Measurements from ENCODE around the gene PCSK5. TPM values are rescaled to one million over a fixed set of nuclear protein-coding genes. Genes with fewer than 3 reads are reported as not detected.
"Not testable (repeated sequence)": the region's sequence is repeated elsewhere in the genome, so short reads cannot be mapped to it uniquely, and the experiment has no call there.

The PCSK5 gene
- total RNA-seq, 1 donor from 2014 or later, result 16.7 TPM

- no peak overlapping the region for H3K27ac ChIP-seq (ENCODE audit: low read depth, low read length)
- H3K27me3 ChIP-seq (ENCODE audit: control insufficient read depth in 3 of 3, insufficient read depth in 3 of 3, low read length in 3 of 3), result no peaks in the 10 kb centered on the region
- no peaks in the 10 kb centered on the region for H3K4me1 ChIP-seq (ENCODE audit: control insufficient read depth in 3 of 3, insufficient read depth in 3 of 3, low read length in 3 of 3)
- H3K36me3 ChIP-seq (ENCODE audit: control insufficient read depth in 3 of 3, insufficient read depth in 3 of 3, low read length in 3 of 3), result no peaks in the 10 kb centered on the region
- H3K4me3 ChIP-seq (ENCODE audit: low read length in 3 of 3), result no peak overlapping the region
- H3K9ac ChIP-seq (ENCODE audit: low read depth in 1 of 3, low read length in 3 of 3), result no peak overlapping the region
- no peaks in the 10 kb centered on the region for H3K9me3 ChIP-seq (ENCODE audit: control insufficient read depth in 3 of 3, low read length in 3 of 3)
Observed at GRCh38 chr9:75956161-75956560, 65.7 kb downstream of the PCSK5 start.

GRCh38 chr9:75957116-75957515, 66.6 kb downstream of the PCSK5 start:
- no peaks in the 10 kb centered on the region for H3K9me3 ChIP-seq (ENCODE audit: control insufficient read depth in 3 of 3, low read length in 3 of 3)
- H3K4me1 ChIP-seq (ENCODE audit: control insufficient read depth in 3 of 3, insufficient read depth in 3 of 3, low read length in 3 of 3), result peaks cover 0 to 2% (median 0%) of the 10 kb centered on the region in 3 donors
- H3K27me3 ChIP-seq (ENCODE audit: control insufficient read depth in 3 of 3, insufficient read depth in 3 of 3, low read length in 3 of 3), result no peaks in the 10 kb centered on the region
- H3K4me3 ChIP-seq (ENCODE audit: low read length in 3 of 3), result no peak overlapping the region
- H3K9ac ChIP-seq (ENCODE audit: low read depth in 1 of 3, low read length in 3 of 3), result no peak overlapping the region
- no peak overlapping the region for H3K27ac ChIP-seq (ENCODE audit: low read depth, low read length)
- no peaks in the 10 kb centered on the region for H3K36me3 ChIP-seq (ENCODE audit: control insufficient read depth in 3 of 3, insufficient read depth in 3 of 3, low read length in 3 of 3)

DNA sequence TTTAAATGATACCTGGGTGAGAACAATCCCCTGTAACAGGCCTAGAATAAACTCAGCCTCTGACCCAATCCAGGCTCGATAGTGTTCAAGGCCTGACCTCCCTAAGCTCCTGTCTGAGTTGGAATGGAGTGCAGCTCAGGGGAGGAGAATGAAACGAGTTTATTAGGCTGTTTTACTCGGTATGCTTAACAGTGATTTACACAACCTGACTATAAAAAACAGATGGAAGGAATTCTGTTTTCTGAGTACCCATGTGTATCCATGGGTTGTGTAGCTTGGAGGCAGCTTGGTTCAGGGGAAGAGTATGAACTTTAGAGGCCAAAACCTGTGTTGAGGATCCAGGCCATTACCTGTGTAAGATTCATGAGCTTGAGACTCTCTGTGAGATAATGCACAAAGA, 67.8 kb downstream of the PCSK5 start:
- no peak overlapping the region for H3K9ac ChIP-seq (ENCODE audit: low read depth in 1 of 3, low read length in 3 of 3)
- no peak overlapping the region for H3K4me3 ChIP-seq (ENCODE audit: low read length in 3 of 3)
- H3K36me3 ChIP-seq (ENCODE audit: control insufficient read depth in 3 of 3, insufficient read depth in 3 of 3, low read length in 3 of 3), result no peaks in the 10 kb centered on the region
- H3K9me3 ChIP-seq (ENCODE audit: control insufficient read depth in 3 of 3, low read length in 3 of 3), result no peaks in the 10 kb centered on the region
- H3K27me3 ChIP-seq (ENCODE audit: control insufficient read depth in 3 of 3, insufficient read depth in 3 of 3, low read length in 3 of 3), result no peaks in the 10 kb centered on the region
- no peak overlapping the region for H3K27ac ChIP-seq (ENCODE audit: low read depth, low read length)
- peaks cover 0 to 4% (median 0%) of the 10 kb centered on the region in 3 donors for H3K4me1 ChIP-seq (ENCODE audit: control insufficient read depth in 3 of 3, insufficient read depth in 3 of 3, low read length in 3 of 3)

DNA sequence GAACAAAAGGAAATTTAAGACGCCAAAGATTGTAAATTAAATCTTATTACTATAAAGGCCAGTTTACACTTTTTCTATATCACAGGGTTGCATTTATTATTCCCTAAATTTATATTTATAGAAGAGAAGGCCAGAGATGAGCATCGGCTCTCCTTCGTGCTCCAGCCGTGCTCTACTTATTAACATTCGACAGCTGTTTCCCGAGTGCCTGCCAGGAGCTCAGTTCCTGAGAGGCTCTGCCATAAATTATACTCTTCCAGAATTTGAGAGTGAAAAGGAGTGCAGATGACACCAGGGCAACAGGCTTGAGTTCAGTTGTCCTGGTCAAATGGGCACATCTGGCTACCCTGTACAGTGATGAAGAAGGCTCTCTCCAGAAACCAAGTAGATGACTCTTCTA, 70.1 kb downstream of the PCSK5 start:
- Histone ChIP-seq H3K27me3 (ENCODE audit: control insufficient read depth in 3 of 3, insufficient read depth in 3 of 3, low read length in 3 of 3) (no peaks in the 10 kb centered on the region), H3K27ac (ENCODE audit: low read depth, low read length) (no peak overlapping the region), H3K36me3 (ENCODE audit: control insufficient read depth in 3 of 3, insufficient read depth in 3 of 3, low read length in 3 of 3) (no peaks in the 10 kb centered on the region), H3K9me3 (ENCODE audit: control insufficient read depth in 3 of 3, low read length in 3 of 3) (no peaks in the 10 kb centered on the region), H3K4me1 (ENCODE audit: control insufficient read depth in 3 of 3, insufficient read depth in 3 of 3, low read length in 3 of 3) (peaks cover 0 to 4% (median 0%) of the 10 kb centered on the region in 3 donors), H3K4me3 (ENCODE audit: low read length in 3 of 3) (no peak overlapping the region), H3K9ac (ENCODE audit: low read depth in 1 of 3, low read length in 3 of 3) (no peak overlapping the region)

DNA sequence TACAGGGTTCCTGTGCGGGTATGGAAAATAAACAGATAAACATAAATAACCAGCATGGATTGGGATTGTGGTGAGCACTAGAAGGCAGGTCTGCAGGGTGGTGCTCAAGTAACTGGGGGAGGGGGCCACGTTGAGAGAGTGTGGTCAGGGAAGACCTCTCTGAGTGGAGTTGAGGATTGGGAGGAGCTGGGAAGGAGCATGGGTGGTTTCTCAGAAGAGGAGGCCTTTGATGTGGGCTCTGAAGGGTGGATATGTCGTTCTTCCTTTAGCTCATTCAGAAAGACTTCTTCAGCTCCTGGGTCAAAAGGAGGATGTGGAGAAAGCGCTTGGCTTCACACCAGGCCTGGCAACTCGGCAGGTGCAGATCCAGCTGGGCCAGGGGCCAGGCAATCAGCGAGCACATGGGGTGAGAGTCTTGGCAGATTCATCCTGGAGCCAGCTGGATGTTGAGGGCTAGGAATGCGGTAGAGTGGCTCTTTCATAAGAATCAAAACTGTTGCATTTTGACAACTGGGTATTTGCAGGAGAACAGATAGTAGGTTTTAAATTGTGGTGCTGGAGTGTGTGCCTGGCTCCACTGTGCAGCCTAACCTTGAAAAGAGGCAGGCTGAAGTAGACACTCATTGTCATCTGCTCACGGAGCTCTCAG, 71.7 kb downstream of the PCSK5 start:
- H3K27ac ChIP-seq (ENCODE audit: low read depth, low read length), result no peak overlapping the region
- no peaks in the 10 kb centered on the region for H3K36me3 ChIP-seq (ENCODE audit: control insufficient read depth in 3 of 3, insufficient read depth in 3 of 3, low read length in 3 of 3)
- H3K4me3 ChIP-seq (ENCODE audit: low read length in 3 of 3), result no peak overlapping the region
- no peaks in the 10 kb centered on the region for H3K9me3 ChIP-seq (ENCODE audit: control insufficient read depth in 3 of 3, low read length in 3 of 3)
- H3K27me3 ChIP-seq (ENCODE audit: control insufficient read depth in 3 of 3, insufficient read depth in 3 of 3, low read length in 3 of 3), result no peaks in the 10 kb centered on the region
- H3K4me1 ChIP-seq (ENCODE audit: control insufficient read depth in 3 of 3, insufficient read depth in 3 of 3, low read length in 3 of 3), result peaks cover 0 to 4% (median 0%) of the 10 kb centered on the region in 3 donors
- H3K9ac ChIP-seq (ENCODE audit: low read depth in 1 of 3, low read length in 3 of 3), result no peak overlapping the region

GRCh38 chr9:75962662-75963036, 72.2 kb downstream of the PCSK5 start:
- peaks cover 0 to 4% (median 0%) of the 10 kb centered on the region in 3 donors for H3K4me1 ChIP-seq (ENCODE audit: control insufficient read depth in 3 of 3, insufficient read depth in 3 of 3, low read length in 3 of 3)
- no peak overlapping the region for H3K9ac ChIP-seq (ENCODE audit: low read depth in 1 of 3, low read length in 3 of 3)
- no peaks in the 10 kb centered on the region for H3K9me3 ChIP-seq (ENCODE audit: control insufficient read depth in 3 of 3, low read length in 3 of 3)
- H3K27me3 ChIP-seq (ENCODE audit: control insufficient read depth in 3 of 3, insufficient read depth in 3 of 3, low read length in 3 of 3), result no peaks in the 10 kb centered on the region
- no peaks in the 10 kb centered on the region for H3K36me3 ChIP-seq (ENCODE audit: control insufficient read depth in 3 of 3, insufficient read depth in 3 of 3, low read length in 3 of 3)
- no peak overlapping the region for H3K27ac ChIP-seq (ENCODE audit: low read depth, low read length)
- H3K4me3 ChIP-seq (ENCODE audit: low read length in 3 of 3), result no peak overlapping the region

DNA sequence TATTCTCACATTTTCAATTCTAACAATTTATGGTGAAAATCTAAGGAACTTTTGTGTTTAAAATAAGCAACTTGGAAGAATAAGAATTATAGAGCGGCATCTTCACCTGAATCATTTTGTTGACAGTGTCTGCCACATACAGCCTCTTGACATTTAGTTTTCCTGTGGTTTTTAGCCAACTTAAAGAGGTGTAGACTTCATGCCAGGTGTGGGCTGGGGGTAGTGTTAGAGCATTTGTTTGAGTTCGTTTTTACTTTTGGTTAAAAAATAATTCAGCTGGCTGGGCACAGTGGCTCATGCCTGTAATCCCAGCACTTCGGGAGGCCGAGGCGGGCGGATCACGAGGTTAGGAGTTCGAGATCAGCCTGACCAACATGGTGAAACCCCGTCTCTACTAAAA, 72.8 kb downstream of the PCSK5 start:
- not testable (repeated sequence) for H3K27me3 ChIP-seq (ENCODE audit: control insufficient read depth in 3 of 3, insufficient read depth in 3 of 3, low read length in 3 of 3); H3K4me1 ChIP-seq (ENCODE audit: control insufficient read depth in 3 of 3, insufficient read depth in 3 of 3, low read length in 3 of 3); H3K27ac ChIP-seq (ENCODE audit: low read depth, low read length); H3K4me3 ChIP-seq (ENCODE audit: low read length in 3 of 3); H3K9me3 ChIP-seq (ENCODE audit: control insufficient read depth in 3 of 3, low read length in 3 of 3); H3K36me3 ChIP-seq (ENCODE audit: control insufficient read depth in 3 of 3, insufficient read depth in 3 of 3, low read length in 3 of 3); H3K9ac ChIP-seq (ENCODE audit: low read depth in 1 of 3, low read length in 3 of 3)

DNA sequence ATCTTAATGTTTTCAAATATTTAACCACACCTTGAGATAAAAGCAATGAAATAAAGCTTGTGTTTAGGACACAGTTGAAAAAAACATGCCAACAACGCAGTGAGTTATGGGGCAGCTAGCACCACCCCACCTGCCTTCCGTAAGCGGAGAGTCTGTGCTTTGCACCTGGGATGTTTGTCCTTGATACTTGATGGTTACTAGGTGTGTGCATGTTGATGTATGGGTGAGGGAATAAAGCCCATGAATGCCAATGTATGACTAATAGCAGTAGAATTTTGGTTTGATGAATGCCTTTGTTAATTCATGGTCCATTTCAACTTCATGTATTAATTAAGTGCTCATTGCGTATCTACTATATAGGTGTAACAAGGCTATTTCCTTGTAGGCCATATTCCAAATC, 74.0 kb downstream of the PCSK5 start:
- peaks cover 0 to 4% (median 0%) of the 10 kb centered on the region in 3 donors for H3K4me1 ChIP-seq (ENCODE audit: control insufficient read depth in 3 of 3, insufficient read depth in 3 of 3, low read length in 3 of 3)
- H3K27me3 ChIP-seq (ENCODE audit: control insufficient read depth in 3 of 3, insufficient read depth in 3 of 3, low read length in 3 of 3), result no peaks in the 10 kb centered on the region
- H3K27ac ChIP-seq (ENCODE audit: low read depth, low read length), result no peak overlapping the region
- H3K9ac ChIP-seq (ENCODE audit: low read depth in 1 of 3, low read length in 3 of 3), result no peak overlapping the region
- H3K9me3 ChIP-seq (ENCODE audit: control insufficient read depth in 3 of 3, low read length in 3 of 3), result no peaks in the 10 kb centered on the region
- H3K36me3 ChIP-seq (ENCODE audit: control insufficient read depth in 3 of 3, insufficient read depth in 3 of 3, low read length in 3 of 3), result no peaks in the 10 kb centered on the region
- no peak overlapping the region for H3K4me3 ChIP-seq (ENCODE audit: low read length in 3 of 3)

GRCh38 chr9:75965231-75965630, 74.8 kb downstream of the PCSK5 start:
- Histone ChIP-seq H3K9ac (ENCODE audit: low read depth in 1 of 3, low read length in 3 of 3) (no peak overlapping the region), H3K4me1 (ENCODE audit: control insufficient read depth in 3 of 3, insufficient read depth in 3 of 3, low read length in 3 of 3) (peaks cover 0 to 4% (median 0%) of the 10 kb centered on the region in 3 donors), H3K27me3 (ENCODE audit: control insufficient read depth in 3 of 3, insufficient read depth in 3 of 3, low read length in 3 of 3) (no peaks in the 10 kb centered on the region), H3K36me3 (ENCODE audit: control insufficient read depth in 3 of 3, insufficient read depth in 3 of 3, low read length in 3 of 3) (no peaks in the 10 kb centered on the region), H3K4me3 (ENCODE audit: low read length in 3 of 3) (no peak overlapping the region), H3K27ac (ENCODE audit: low read depth, low read length) (no peak overlapping the region), H3K9me3 (ENCODE audit: control insufficient read depth in 3 of 3, low read length in 3 of 3) (no peaks in the 10 kb centered on the region)

DNA sequence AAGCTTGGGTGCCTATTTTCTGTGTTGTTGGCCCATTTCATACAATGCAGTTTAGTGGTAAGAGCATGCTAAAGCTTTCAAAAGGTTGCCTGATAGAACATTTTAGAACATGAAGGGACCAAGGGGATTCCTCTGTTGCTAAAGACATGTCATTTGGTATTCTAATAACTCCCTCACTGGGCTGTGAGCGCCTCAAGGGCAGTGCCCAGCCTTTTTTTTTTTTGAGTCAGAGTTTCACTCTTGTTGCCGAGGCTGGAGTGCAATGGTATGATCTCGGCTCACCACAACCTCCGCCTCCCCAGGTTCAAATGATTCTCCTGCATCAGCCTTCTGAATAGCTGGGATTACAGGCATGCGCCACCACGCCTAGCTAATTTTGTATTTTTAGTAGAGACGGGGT, 77.1 kb downstream of the PCSK5 start:
- no peaks in the 10 kb centered on the region for H3K36me3 ChIP-seq (ENCODE audit: control insufficient read depth in 3 of 3, insufficient read depth in 3 of 3, low read length in 3 of 3)
- no peaks in the 10 kb centered on the region for H3K9me3 ChIP-seq (ENCODE audit: control insufficient read depth in 3 of 3, low read length in 3 of 3)
- no peak overlapping the region for H3K9ac ChIP-seq (ENCODE audit: low read depth in 1 of 3, low read length in 3 of 3)
- no peaks in the 10 kb centered on the region for H3K4me1 ChIP-seq (ENCODE audit: control insufficient read depth in 3 of 3, insufficient read depth in 3 of 3, low read length in 3 of 3)
- H3K4me3 ChIP-seq (ENCODE audit: low read length in 3 of 3), result no peak overlapping the region
- H3K27me3 ChIP-seq (ENCODE audit: control insufficient read depth in 3 of 3, insufficient read depth in 3 of 3, low read length in 3 of 3), result no peaks in the 10 kb centered on the region
- no peak overlapping the region for H3K27ac ChIP-seq (ENCODE audit: low read depth, low read length)
